Large intestine (tissue), 3 donors: ENCODE results near the gene ARAP1. TPM values are rescaled to one million over a fixed set of nuclear protein-coding genes. Genes with fewer than 3 reads are reported as not detected.

Source experiments
- DNase-seq, 2 donors: peaks; one replicate each; pipeline versions ENCODE4 v3.0.0 to v3.0.0-alpha.2; 2013
- H3K27ac ChIP-seq: one replicate; pipeline ENCODE4 v1.5.1; 2013; ENCODE audit warnings: low read length
- H3K27me3 ChIP-seq: 2 replicates; pipeline ENCODE4 v1.6.1; 2013; ENCODE audit warnings: low read length; ENCODE audit not compliant: control insufficient read depth, insufficient read depth
- H3K36me3 ChIP-seq: 2 replicates; pipeline ENCODE4 v1.6.1; 2013; ENCODE audit warnings: low read length; ENCODE audit not compliant: control insufficient read depth, insufficient read depth
- H3K4me1 ChIP-seq: one replicate; pipeline ENCODE4 v1.6.1; 2013; ENCODE audit warnings: low read length; ENCODE audit not compliant: control insufficient read depth, insufficient read depth
- H3K4me3 ChIP-seq: one replicate; pipeline ENCODE4 v1.5.1; 2013; ENCODE audit warnings: low read length
- H3K9me3 ChIP-seq: one replicate; pipeline ENCODE4 v1.6.1; 2013; ENCODE audit warnings: mild to moderate bottlenecking, low read depth, low read length, moderate library complexity; ENCODE audit not compliant: control insufficient read depth
- WGBS: methylation state at CpG from one replicate; pipeline ENCODE4 v1.1.5; 2013; ENCODE audit warnings: low lambda C conversion rate; ENCODE audit not compliant: insufficient coverage; 5-methylcytosine and 5-hydroxymethylcytosine counted together
- polyA plus RNA-seq: library from polyadenylated mRNA; unstranded; fragments of 120-200 nt; gene quantifications from one replicate; pipeline ENCODE4 v1.2.1, GENCODE V29; 2013

The ARAP1 gene
- polyA plus RNA-seq, 1 donor = 69.1 TPM

GRCh38 chr11:72716788-72717435 is 35.3 kb downstream of the ARAP1 start:
- H3K9me3 ChIP-seq = no peaks in the 10 kb centered on the region
- peaks cover 36% of the 10 kb centered on the region for H3K4me1 ChIP-seq
- peaks cover 52% of the 10 kb centered on the region for H3K36me3 ChIP-seq
- no peak for DNase-seq
- no peaks in the 10 kb centered on the region for H3K27me3 ChIP-seq
- H3K4me3 ChIP-seq = no peak overlapping the region
- no CpG with 5 or more reads among the region's 14 CpGs for WGBS
- H3K27ac ChIP-seq = peak overlapping the region; percentile 20

GRCh38 chr11:72716290-72716689 is 35.9 kb downstream of the ARAP1 start:
- Histone ChIP-seq H3K9me3 (no peaks in the 10 kb centered on the region), H3K27me3 (no peaks in the 10 kb centered on the region), H3K4me3 (no peak overlapping the region), H3K4me1 (peaks cover 34% of the 10 kb centered on the region), H3K36me3 (peaks cover 58% of the 10 kb centered on the region), H3K27ac (peak overlapping the region; percentile 20)
- peak in 1 of 2 donors; percentile 27 for DNase-seq
- WGBS = no CpG with 5 or more reads among the region's 7 CpGs

- no peaks in the 10 kb centered on the region for H3K9me3 ChIP-seq
- H3K36me3 ChIP-seq = peaks cover 79% of the 10 kb centered on the region
- H3K4me3 ChIP-seq = no peak overlapping the region
- H3K4me1 ChIP-seq = peaks cover 13% of the 10 kb centered on the region
- no peak for DNase-seq
- H3K27ac ChIP-seq = no peak overlapping the region
- no peaks in the 10 kb centered on the region for H3K27me3 ChIP-seq
- no CpG with 5 or more reads among the region's 10 CpGs for WGBS
Measured at GRCh38 chr11:72712841-72713240, 39.4 kb downstream of the ARAP1 start.

GRCh38 chr11:72712168-72712751 is 39.9 kb downstream of the ARAP1 start:
- peaks cover 13% of the 10 kb centered on the region for H3K4me1 ChIP-seq
- H3K36me3 ChIP-seq = peaks cover 80% of the 10 kb centered on the region
- no peak overlapping the region for H3K4me3 ChIP-seq
- no peaks in the 10 kb centered on the region for H3K27me3 ChIP-seq
- no peak overlapping the region for H3K27ac ChIP-seq
- no peaks in the 10 kb centered on the region for H3K9me3 ChIP-seq
- DNase-seq = peak in 1 of 2 donors; percentile 14
- WGBS = no CpG with 5 or more reads among the region's 26 CpGs

GRCh38 chr11:72711141-72711540 is 41.1 kb downstream of the ARAP1 start:
- H3K36me3 ChIP-seq = peaks cover 80% of the 10 kb centered on the region
- H3K9me3 ChIP-seq = no peaks in the 10 kb centered on the region
- no peak for DNase-seq
- no peak overlapping the region for H3K4me3 ChIP-seq
- no CpG with 5 or more reads among the region's 9 CpGs for WGBS
- H3K4me1 ChIP-seq = peaks cover 8% of the 10 kb centered on the region
- H3K27me3 ChIP-seq = no peaks in the 10 kb centered on the region
- no peak overlapping the region for H3K27ac ChIP-seq

GRCh38 chr11:72710278-72710677 is 41.9 kb downstream of the ARAP1 start:
- H3K36me3 ChIP-seq = peaks cover 88% of the 10 kb centered on the region
- WGBS = no CpG with 5 or more reads among the region's 11 CpGs

GRCh38 chr11:72709478-72710238 is 42.5 kb downstream of the ARAP1 start:
- no peak overlapping the region for H3K4me3 ChIP-seq
- DNase-seq = no peak
- H3K9me3 ChIP-seq = no peaks in the 10 kb centered on the region
- H3K4me1 ChIP-seq = peaks cover 8% of the 10 kb centered on the region
- H3K36me3 ChIP-seq = peaks cover 88% of the 10 kb centered on the region
- WGBS = 100% methylated on average over 1 of the region's 20 CpGs
- H3K27me3 ChIP-seq = no peaks in the 10 kb centered on the region
- no peak overlapping the region for H3K27ac ChIP-seq

More at GRCh38 chr11:72710278-72710677, 41.9 kb downstream of the ARAP1 start:
- Histone ChIP-seq H3K9me3 (no peaks in the 10 kb centered on the region), H3K27me3 (no peaks in the 10 kb centered on the region), H3K4me3 (no peak overlapping the region), H3K4me1 (peaks cover 8% of the 10 kb centered on the region), H3K27ac (no peak overlapping the region)
- no peak for DNase-seq

- DNase-seq = no peak
- Histone ChIP-seq H3K36me3 (peaks cover 89% of the 10 kb centered on the region), H3K9me3 (no peaks in the 10 kb centered on the region), H3K4me3 (no peak overlapping the region), H3K27ac (no peak overlapping the region), H3K4me1 (peaks cover 7% of the 10 kb centered on the region), H3K27me3 (no peaks in the 10 kb centered on the region)
- no CpG with 5 or more reads among the region's 9 CpGs for WGBS
Measured at GRCh38 chr11:72707032-72707431, 45.2 kb downstream of the ARAP1 start.

GRCh38 chr11:72706579-72706978 is 45.6 kb downstream of the ARAP1 start:
- Histone ChIP-seq H3K27me3 (no peaks in the 10 kb centered on the region), H3K4me1 (peaks cover 7% of the 10 kb centered on the region), H3K4me3 (no peak overlapping the region), H3K36me3 (peaks cover 89% of the 10 kb centered on the region), H3K27ac (no peak overlapping the region), H3K9me3 (no peaks in the 10 kb centered on the region)
- DNase-seq = no peak
- no CpG with 5 or more reads among the region's 5 CpGs for WGBS

GRCh38 chr11:72705442-72706365 is 46.5 kb downstream of the ARAP1 start:
- 93% methylated on average over 2 of the region's 12 CpGs for WGBS
- Histone ChIP-seq H3K4me3 (no peak overlapping the region), H3K36me3 (peaks cover 88% of the 10 kb centered on the region)

More at GRCh38 chr11:72705442-72706365, 46.5 kb downstream of the ARAP1 start:
- Histone ChIP-seq H3K27me3 (no peaks in the 10 kb centered on the region), H3K9me3 (no peaks in the 10 kb centered on the region), H3K27ac (no peak overlapping the region), H3K4me1 (peaks cover 7% of the 10 kb centered on the region)
- DNase-seq = no peak
